Panc1 (cell line): ENCODE measurements around the gene NOX5.

Experiments used
- CTCF ChIP-seq: fragments of 450-650 bp; IDR thresholded peaks from 2 replicates; pipeline ENCODE4 v1.5.1; 2017; ENCODE audit warnings: mild to moderate bottlenecking
- POLR2AphosphoS5 ChIP-seq: IDR thresholded peaks from 2 replicates; pipeline ENCODE4 v1.6.1; 2012; ENCODE audit warnings: mild to moderate bottlenecking, low read depth, low read length, moderate library complexity

GRCh38 chr15:69015591-69015990, 1.1 kb downstream of the NOX5 start:
- TF ChIP-seq CTCF (no peak), POLR2AphosphoS5 (no peak)
